ENCODE results near the gene NEDD4L.

GRCh38 chr18:58118536-58118935, 74.5 kb downstream of the NEDD4L start:
- TF ChIP-seq, protein P1, sequence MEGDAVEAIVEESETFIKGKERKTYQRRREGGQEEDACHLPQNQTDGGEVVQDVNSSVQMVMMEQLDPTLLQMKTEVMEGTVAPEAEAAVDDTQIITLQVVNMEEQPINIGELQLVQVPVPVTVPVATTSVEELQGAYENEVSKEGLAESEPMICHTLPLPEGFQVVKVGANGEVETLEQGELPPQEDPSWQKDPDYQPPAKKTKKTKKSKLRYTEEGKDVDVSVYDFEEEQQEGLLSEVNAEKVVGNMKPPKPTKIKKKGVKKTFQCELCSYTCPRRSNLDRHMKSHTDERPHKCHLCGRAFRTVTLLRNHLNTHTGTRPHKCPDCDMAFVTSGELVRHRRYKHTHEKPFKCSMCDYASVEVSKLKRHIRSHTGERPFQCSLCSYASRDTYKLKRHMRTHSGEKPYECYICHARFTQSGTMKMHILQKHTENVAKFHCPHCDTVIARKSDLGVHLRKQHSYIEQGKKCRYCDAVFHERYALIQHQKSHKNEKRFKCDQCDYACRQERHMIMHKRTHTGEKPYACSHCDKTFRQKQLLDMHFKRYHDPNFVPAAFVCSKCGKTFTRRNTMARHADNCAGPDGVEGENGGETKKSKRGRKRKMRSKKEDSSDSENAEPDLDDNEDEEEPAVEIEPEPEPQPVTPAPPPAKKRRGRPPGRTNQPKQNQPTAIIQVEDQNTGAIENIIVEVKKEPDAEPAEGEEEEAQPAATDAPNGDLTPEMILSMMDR (IDR thresholded peaks at IDR 0.05): no peak
- TF ChIP-seq POLR2A (IDR thresholded peaks at IDR 0.05): no peak
- no peak for TF ChIP-seq EP300 (IDR thresholded peaks at IDR 0.05)
- no peak for TF ChIP-seq POLR2AphosphoS5 (IDR thresholded peaks at IDR 0.05)

All from sigmoid colon (tissue), 4 donors.